Kidney (tissue), 14 donors: Measurements from ENCODE around the gene IL17REL. TPM values are rescaled to one million over a fixed set of nuclear protein-coding genes. Genes with fewer than 3 reads are reported as not detected.
A peak's percentile ranks its signal among the peaks of the same experiment; 100 is the strongest.

Source experiments
- DNase-seq, 5 donors: peaks; one replicate each; pipeline ENCODE4 v3.0.0-alpha.2; 2013 to 2020
- FAIRE-seq: peaks from 2 replicates; lab custom pipeline; 2012; peaks lifted over from hg19 to GRCh38; lab: Jason Lieb, UNC
- H3K27ac ChIP-seq, 2 donors: one replicate each; pipeline ENCODE4 v1.7.0; 2013; ENCODE audit warnings: low read depth in 2 of 2, low read length in 2 of 2, inconsistent platforms in 1 of 2
- H3K27me3 ChIP-seq: one replicate; pipeline ENCODE4 v1.7.1; 2013; ENCODE audit warnings: low read length, inconsistent platforms; ENCODE audit not compliant: control insufficient read depth, insufficient read depth
- H3K36me3 ChIP-seq, 3 donors: one replicate each; pipeline versions ENCODE4 v1.7.0 to v1.7.1; 2013; ENCODE audit warnings: low read length in 3 of 3, control low read depth in 1 of 3, inconsistent platforms in 1 of 3; ENCODE audit not compliant: insufficient read depth in 3 of 3, control insufficient read depth in 2 of 3
- H3K4me1 ChIP-seq, 3 donors: one replicate each; pipeline versions ENCODE4 v1.7.0 to v1.7.1; 2013; ENCODE audit warnings: low read length in 3 of 3, inconsistent platforms in 1 of 3, low read depth in 1 of 3; ENCODE audit not compliant: control insufficient read depth in 2 of 3, insufficient read depth in 2 of 3
- H3K4me3 ChIP-seq, 3 donors: one replicate each; pipeline versions ENCODE4 v1.7.0 to v1.8.1; 2013; ENCODE audit warnings: low read length in 3 of 3, control low read depth in 1 of 3, inconsistent platforms in 1 of 3
- H3K9ac ChIP-seq, 3 donors: one replicate each; pipeline versions ENCODE4 v1.7.0 to v1.7.1; 2013; ENCODE audit warnings: low read length in 3 of 3, control low read depth in 1 of 3, inconsistent platforms in 1 of 3
- H3K9me3 ChIP-seq, 3 donors: one replicate each; pipeline versions ENCODE4 v1.7.0 to v1.7.1; 2013; ENCODE audit warnings: low read length in 3 of 3, control low read depth in 1 of 3, inconsistent platforms in 1 of 3; ENCODE audit not compliant: control insufficient read depth in 2 of 3, insufficient read depth in 1 of 3
- intact Hi-C: fragments of 100-400 bp; cut with DNase I; formaldehyde crosslinking; loops from one replicate; pipeline ENCODE4 v1.11.1; 2022
- polyA plus RNA-seq: library from polyadenylated mRNA; stranded (reverse); fragments of 350-450 nt; fragmentation: Illumina TruSeq; extraction: RNeasy Lipid Tissue Mini Kit (QIAGEN cat#74804); gene quantifications from one replicate; pipeline ENCODE4 v1.2.3, GENCODE V29; 2014; ENCODE audit warnings: low read depth, low replicate concordance; ENCODE audit not compliant: insufficient read depth
- total RNA-seq: library from RNA; stranded (reverse); fragmentation: NEBNext Ultra II Directional; extraction: Animal tissue kit (Norgen Biotek cat#: 25700); gene quantifications from one replicate; pipeline ENCODE4 v1.2.1, GENCODE V29; 2021
- TF ChIP-seq, protein P1 (sequence below): IDR thresholded peaks from 3 replicates; pipeline ENCODE4 v1.5.1; 2012; ENCODE audit warnings: mild to moderate bottlenecking, moderate library complexity, borderline replicate concordance; ENCODE audit not compliant: insufficient read depth; ENCODE audit errors: extremely low read depth
- donor health status: control.
- donor health status: control.
- donor health status: control.
- donor health status: control.
- donor health status: control.
- donor health status: DM: yes; HTN: yes; CAD: no.
- donor health status: Normal renal cell carcinoma (clear cell type).

IL17REL gene
- total and polyA plus RNA-seq, 2 donors from 2014 or later = 0.16 TPM; not detected in 1

DNA sequence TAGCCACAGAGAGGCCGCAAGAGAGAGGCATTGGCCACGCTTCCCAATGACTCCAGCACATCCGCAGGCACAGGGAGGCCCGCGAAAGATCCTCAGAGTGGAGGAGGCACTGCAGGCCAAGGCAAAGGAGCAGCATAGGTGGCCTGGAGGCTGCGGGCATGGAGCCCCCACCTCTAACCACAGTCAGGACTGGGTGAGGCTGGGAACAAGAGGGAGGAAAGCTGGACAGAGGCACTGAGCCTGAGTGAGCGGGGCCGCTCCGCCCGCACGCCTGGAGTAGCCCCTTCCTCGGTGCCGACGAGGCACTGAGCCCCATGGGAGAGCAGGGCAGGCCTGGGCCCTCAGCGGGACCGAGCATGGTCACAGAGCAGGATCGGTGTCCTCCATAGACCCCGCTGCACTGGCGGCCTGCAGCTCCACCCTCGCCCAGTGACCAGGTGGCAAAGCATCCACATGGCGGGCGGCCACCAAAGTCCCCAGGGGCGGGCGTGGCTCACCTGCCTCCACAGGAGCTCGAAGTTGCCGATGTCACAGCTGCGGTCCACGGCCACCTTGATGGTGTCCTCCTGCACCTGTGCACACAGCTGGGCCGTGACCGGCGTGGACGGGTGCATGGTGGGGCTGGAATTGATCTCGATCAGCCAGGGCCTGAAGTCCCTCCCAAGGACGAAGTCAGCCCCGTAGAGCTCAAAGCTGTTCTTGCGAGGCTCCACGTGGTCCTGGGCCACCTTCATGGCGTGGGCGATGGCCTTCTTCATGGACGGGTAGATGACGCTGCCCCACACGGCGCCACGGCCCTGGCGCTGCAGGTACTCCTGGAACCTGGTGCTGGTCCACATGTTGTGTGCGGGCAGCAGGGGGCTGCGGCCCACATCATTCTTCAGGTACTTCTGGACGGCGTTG is 18.9 kb upstream of the IL17REL start:
- Histone ChIP-seq H3K9me3 (no peaks in the 10 kb centered on the region), H3K4me3 (no peak overlapping the region), H3K27me3 (no peaks in the 10 kb centered on the region), H3K36me3 (no peaks in the 10 kb centered on the region), H3K27ac (no peak overlapping the region), H3K9ac (no peak overlapping the region), H3K4me1 (no peaks in the 10 kb centered on the region)
- peak in 2 of 5 donors; percentile 54 to 76 for DNase-seq
- FAIRE-seq = no peak
- intact Hi-C loops = loop anchor here (5.0 kb wide), 1 partner anchor 104 kb away; no protein-coding TSS in a partner anchor
- TF ChIP-seq, protein P1, sequence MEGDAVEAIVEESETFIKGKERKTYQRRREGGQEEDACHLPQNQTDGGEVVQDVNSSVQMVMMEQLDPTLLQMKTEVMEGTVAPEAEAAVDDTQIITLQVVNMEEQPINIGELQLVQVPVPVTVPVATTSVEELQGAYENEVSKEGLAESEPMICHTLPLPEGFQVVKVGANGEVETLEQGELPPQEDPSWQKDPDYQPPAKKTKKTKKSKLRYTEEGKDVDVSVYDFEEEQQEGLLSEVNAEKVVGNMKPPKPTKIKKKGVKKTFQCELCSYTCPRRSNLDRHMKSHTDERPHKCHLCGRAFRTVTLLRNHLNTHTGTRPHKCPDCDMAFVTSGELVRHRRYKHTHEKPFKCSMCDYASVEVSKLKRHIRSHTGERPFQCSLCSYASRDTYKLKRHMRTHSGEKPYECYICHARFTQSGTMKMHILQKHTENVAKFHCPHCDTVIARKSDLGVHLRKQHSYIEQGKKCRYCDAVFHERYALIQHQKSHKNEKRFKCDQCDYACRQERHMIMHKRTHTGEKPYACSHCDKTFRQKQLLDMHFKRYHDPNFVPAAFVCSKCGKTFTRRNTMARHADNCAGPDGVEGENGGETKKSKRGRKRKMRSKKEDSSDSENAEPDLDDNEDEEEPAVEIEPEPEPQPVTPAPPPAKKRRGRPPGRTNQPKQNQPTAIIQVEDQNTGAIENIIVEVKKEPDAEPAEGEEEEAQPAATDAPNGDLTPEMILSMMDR = no peak

DNA sequence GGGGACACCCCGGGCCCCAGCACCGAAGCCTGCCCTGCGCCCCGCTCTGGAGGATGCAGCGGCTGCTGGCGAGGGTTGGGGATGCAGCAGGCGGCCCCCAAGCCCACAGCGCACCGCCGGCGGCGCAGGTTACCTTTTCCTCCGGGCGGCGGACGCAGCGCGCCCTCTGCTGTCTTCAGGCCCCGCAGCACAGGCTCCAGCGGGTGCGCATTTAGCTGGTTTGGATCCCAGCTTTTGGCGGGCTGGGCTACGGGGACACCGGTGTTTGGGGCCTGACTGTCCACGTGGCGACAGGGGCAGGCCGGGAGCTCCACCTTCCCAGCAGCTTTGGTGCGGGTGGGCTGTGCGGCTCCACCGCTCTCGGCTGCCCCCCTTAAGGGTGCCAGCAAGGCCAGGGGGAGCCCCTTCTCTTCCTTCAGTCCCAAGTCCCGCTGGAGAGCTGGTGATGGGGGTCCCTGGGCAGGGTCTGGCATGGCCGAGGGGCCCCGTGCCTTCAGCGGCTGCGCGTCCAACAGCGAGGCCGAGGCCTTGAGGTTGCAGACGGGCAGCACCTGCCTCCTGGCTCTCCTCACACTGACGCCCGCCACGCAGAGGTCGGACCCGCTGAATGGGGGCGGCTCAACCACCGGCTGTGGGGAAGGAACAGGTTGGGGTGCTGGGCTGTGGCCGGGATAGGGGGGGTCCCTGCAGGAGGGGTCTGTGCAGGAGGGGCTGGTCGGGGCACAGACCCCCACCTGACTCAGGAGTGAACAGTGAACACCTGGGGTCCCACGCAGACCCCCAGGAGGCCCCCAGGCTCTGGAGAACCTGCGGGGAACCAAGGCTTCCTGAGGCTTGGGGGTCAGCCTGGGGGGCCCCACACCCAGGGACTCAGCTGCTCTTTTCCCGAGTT is 18.0 kb upstream of the IL17REL start:
- no peak overlapping the region for H3K27ac ChIP-seq
- no peak overlapping the region for H3K4me3 ChIP-seq
- TF ChIP-seq, protein P1 = peak; percentile 99
- peak; percentile 67 to 92 (median 75) for DNase-seq
- H3K27me3 ChIP-seq = no peaks in the 10 kb centered on the region
- H3K4me1 ChIP-seq = no peaks in the 10 kb centered on the region
- FAIRE-seq = no peak
- no peaks in the 10 kb centered on the region for H3K36me3 ChIP-seq
- H3K9ac ChIP-seq = no peak overlapping the region
- intact Hi-C loops = loop anchor here (5.0 kb wide), 1 partner anchor 103 kb away; no protein-coding TSS in a partner anchor
- no peaks in the 10 kb centered on the region for H3K9me3 ChIP-seq

DNA sequence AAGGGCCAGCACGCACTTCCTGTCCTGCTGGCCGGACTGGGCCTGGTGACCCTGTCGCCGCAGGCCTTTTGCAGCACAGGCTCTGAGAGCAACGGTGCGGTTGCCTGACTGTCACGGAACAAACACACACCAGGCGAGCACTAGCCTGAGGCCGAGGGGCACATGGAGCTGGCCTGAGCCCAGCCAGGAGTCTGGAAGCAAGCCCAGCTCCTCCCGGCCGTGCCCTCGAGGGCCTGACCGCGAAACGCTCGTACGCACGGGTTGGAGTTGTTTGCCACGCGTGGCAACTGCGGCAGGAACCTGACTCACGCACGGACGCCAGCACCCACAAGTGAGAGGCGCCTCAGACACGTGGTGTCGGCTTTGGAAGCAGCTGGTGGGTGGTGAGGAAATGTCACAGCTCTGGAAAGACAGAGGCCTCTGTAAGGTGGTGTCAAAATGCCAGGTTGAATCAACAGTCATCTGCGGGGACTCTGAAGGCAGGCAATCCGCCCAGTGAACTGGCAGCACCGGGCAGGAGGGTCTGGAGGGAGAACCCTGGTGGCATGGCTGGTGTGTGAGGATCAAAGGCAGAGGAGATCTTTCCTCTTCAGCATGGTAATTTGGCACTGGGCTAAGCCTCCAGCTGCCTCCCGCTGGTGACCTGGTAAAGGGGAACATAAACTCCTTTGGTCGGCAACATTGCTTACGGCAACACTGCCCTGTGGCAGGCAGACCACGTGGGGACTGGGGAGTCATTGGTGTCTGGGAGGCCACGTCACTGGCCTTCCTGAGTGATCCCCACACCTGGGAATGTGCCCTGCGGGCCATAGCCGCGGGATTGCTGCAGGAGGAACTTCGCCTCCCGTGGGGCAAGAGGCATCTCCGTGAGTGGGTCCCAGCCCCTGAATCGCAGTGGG is 15.3 kb upstream of the IL17REL start:
- H3K4me1 ChIP-seq = no peaks in the 10 kb centered on the region
- intact Hi-C loops = no loop called here
- FAIRE-seq = no peak

More for the DNA sequence above, 15.3 kb upstream of the IL17REL start:
- H3K9ac ChIP-seq = no peak overlapping the region
- TF ChIP-seq, protein P1 = no peak
- no peak overlapping the region for H3K4me3 ChIP-seq
- H3K36me3 ChIP-seq = no peaks in the 10 kb centered on the region
- H3K9me3 ChIP-seq = no peaks in the 10 kb centered on the region
- no peak overlapping the region for H3K27ac ChIP-seq
- H3K27me3 ChIP-seq = no peaks in the 10 kb centered on the region
- DNase-seq = peak in 1 of 5 donors; percentile 87
